Astrocyte (in vitro differentiated cells and primary cell): ENCODE measurements around the gene OR5A1.

Experiments
- EZH2 ChIP-seq: IDR thresholded peaks from 2 replicates; pipeline ENCODE4 v1.6.1; 2012; ENCODE audit warnings: mild to moderate bottlenecking, low read length, inconsistent platforms; ENCODE audit not compliant: insufficient read depth
- TF ChIP-seq, protein P1 (sequence below): IDR thresholded peaks from 2 replicates; pipeline ENCODE4 v1.5.1; 2011; ENCODE audit warnings: low read depth, mild to moderate bottlenecking, inconsistent platforms, low read length, moderate library complexity; ENCODE audit not compliant: insufficient read depth

DNA sequence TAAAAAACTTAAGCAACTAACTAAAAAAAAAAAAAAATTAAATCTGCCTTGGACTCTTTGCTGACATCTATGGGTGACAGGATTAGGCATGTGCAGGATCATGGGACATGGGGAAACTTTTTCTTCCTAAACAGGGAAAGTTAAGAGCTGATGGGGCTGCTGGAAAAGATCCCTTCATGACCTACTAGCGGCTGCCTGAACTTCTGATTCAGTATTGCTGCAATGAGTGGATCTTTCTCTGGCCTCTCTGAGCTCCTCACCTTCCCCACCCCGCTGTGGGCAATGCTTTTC is 35.1 kb upstream of the OR5A1 start:
- no peak for TF ChIP-seq EZH2
- TF ChIP-seq, protein P1, sequence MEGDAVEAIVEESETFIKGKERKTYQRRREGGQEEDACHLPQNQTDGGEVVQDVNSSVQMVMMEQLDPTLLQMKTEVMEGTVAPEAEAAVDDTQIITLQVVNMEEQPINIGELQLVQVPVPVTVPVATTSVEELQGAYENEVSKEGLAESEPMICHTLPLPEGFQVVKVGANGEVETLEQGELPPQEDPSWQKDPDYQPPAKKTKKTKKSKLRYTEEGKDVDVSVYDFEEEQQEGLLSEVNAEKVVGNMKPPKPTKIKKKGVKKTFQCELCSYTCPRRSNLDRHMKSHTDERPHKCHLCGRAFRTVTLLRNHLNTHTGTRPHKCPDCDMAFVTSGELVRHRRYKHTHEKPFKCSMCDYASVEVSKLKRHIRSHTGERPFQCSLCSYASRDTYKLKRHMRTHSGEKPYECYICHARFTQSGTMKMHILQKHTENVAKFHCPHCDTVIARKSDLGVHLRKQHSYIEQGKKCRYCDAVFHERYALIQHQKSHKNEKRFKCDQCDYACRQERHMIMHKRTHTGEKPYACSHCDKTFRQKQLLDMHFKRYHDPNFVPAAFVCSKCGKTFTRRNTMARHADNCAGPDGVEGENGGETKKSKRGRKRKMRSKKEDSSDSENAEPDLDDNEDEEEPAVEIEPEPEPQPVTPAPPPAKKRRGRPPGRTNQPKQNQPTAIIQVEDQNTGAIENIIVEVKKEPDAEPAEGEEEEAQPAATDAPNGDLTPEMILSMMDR: no peak
